Subcutaneous adipose tissue (tissue), 4 donors: ENCODE results near the gene ASAP3. TPM values are rescaled to one million over a fixed set of nuclear protein-coding genes. Genes with fewer than 3 reads are reported as not detected.

Source experiments
- total RNA-seq, 4 donors: library from RNA; depleted of rRNA; stranded (reverse); fragments of >200 nt; gene quantifications; one replicate each; pipeline ENCODE4 v1.1.0, GENCODE V29; 2016
- TF ChIP-seq, protein P1 (sequence below): fragments of 450-650 bp; IDR thresholded peaks from one replicate; pipeline ENCODE4 v1.5.1; 2016; ENCODE audit warnings: low read depth, mild to moderate bottlenecking, control low read depth, antibody characterized with exemption, moderate library complexity

The ASAP3 gene
- total RNA-seq, 4 donors from 2014 or later: 18.4 to 51.7 (median 42.1) TPM

- TF ChIP-seq, protein P1, sequence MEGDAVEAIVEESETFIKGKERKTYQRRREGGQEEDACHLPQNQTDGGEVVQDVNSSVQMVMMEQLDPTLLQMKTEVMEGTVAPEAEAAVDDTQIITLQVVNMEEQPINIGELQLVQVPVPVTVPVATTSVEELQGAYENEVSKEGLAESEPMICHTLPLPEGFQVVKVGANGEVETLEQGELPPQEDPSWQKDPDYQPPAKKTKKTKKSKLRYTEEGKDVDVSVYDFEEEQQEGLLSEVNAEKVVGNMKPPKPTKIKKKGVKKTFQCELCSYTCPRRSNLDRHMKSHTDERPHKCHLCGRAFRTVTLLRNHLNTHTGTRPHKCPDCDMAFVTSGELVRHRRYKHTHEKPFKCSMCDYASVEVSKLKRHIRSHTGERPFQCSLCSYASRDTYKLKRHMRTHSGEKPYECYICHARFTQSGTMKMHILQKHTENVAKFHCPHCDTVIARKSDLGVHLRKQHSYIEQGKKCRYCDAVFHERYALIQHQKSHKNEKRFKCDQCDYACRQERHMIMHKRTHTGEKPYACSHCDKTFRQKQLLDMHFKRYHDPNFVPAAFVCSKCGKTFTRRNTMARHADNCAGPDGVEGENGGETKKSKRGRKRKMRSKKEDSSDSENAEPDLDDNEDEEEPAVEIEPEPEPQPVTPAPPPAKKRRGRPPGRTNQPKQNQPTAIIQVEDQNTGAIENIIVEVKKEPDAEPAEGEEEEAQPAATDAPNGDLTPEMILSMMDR: no peak
These were observed 21.2 kb downstream of the ASAP3 start for GRCh38 chr1:23462766-23463165.

DNA sequence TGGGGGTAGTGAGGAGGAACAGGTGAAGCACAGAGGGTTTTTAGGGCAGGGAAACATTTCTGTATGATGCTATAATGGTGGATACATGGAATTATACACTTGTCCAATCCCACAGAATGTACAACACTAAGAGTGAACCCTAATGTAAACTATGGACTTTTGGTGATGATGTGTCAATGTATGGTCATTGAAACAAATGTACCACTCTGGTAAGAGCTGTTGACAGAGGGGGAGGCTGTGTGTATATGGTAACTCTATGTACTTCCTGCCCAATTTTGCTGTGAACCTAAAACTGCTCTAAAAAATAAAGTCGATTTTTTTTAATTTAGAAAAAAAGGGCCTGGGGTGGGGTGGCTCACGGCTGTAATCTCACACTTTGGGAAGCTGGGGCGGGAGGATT, 22.9 kb downstream of the ASAP3 start:
- TF ChIP-seq, protein P1: no peak

- TF ChIP-seq, protein P1: no peak
These were observed 23.5 kb downstream of the ASAP3 start for GRCh38 chr1:23460519-23460918.

DNA sequence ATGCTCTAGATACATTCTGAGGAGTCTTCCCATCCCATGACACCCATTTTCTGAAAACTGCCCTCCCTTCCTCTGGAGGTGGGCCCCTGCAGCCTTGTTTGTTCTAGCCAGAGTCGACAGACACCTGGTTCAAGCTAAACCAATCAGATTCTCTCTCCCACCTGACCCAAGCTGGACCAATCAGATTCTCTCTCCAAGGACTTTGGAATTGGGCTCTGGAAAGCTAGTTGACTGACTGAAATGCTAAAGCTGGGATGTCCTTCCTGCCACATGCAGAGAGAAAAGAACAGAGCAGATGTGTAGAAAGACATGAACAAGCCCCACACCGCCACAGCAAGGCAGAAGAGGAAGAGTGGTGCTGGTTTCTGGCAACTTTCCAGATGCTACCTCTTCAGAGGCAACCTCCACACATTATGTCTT, 24.6 kb downstream of the ASAP3 start:
- TF ChIP-seq, protein P1: no peak

GRCh38 chr1:23456226-23456625, 27.8 kb downstream of the ASAP3 start:
- TF ChIP-seq, protein P1: no peak

DNA sequence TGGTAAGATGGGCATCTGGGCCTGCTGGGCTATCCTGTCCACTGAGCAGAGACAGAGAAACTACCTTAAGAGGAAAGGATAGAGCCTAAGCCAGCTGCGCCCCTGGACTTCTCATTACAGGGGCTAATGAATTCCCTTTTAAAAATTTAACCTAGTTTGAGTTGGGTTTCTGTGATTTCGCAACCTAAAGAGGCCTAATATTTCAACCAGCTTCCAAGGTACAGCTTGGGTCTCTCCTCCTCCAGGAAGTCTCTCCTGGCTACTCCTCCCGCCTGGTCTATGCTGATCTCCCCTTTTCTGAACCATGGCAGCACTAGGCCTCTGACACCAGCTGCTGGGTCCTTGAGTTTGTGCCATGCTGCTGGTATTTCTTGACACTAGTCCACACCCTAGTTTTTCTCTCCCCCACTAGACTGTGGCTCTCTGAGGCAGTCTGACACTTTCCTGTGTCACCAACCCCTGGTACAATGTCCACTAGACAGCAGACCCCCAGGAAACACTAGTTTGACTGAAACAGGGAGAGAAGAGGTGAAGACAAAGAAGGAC, 30.5 kb downstream of the ASAP3 start:
- TF ChIP-seq, protein P1: no peak

DNA sequence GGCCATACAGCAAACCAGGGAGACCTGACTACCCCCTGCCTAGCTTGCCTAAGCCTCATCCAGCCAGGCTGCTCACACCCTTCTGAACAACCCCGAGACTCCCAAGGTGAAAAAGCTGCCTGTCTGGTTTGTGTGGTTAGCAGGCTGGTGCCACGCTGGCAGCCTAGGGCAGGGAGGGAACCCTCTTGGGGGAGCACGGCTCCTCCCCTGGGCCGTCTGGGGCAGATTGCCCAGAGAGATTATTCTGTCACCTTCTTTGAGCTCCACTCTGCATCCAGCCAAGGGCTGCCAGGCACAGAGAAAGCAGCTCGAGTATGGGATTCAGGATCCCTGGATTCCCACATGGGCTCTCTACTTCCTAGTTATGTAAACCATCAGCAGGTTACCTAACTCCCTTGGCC, 32.0 kb downstream of the ASAP3 start:
- TF ChIP-seq, protein P1: no peak

GRCh38 chr1:23451441-23451840, 32.5 kb downstream of the ASAP3 start:
- TF ChIP-seq, protein P1: no peak
